Uterus (tissue), 4 donors: ENCODE measurements around the gene P2RX7. TPM values are rescaled to one million over a fixed set of nuclear protein-coding genes. Genes with fewer than 3 reads are reported as not detected.

Experiments
- DNase-seq, 2 donors: peaks; one replicate each; pipeline ENCODE4 v3.0.0-alpha.2; 2019 to 2020
- H3K27ac ChIP-seq, 2 donors: fragments of 200-600 bp; sonication (generic); 1 replicate in 1 of 2; 2 replicates in 1 of 2; pipeline ENCODE4 v1.5.1; 2016 to 2018
- H3K27me3 ChIP-seq, 2 donors: fragments of 200-600 bp; sonication (generic); one replicate each; pipeline ENCODE4 v1.5.1; 2018 to 2019; ENCODE audit warnings: control low read depth in 1 of 2
- H3K36me3 ChIP-seq, 2 donors: fragments of 200-600 bp; sonication (generic); one replicate each; pipeline ENCODE4 v1.5.1; 2019; ENCODE audit warnings: control low read depth in 1 of 2
- H3K4me1 ChIP-seq, 2 donors: fragments of 200-600 bp; sonication (generic); one replicate each; pipeline ENCODE4 v1.5.1; 2018 to 2019; ENCODE audit warnings: control low read depth in 1 of 2
- H3K4me3 ChIP-seq, 2 donors: fragments of 200-600 bp; sonication (generic); 1 replicate in 1 of 2; 2 replicates in 1 of 2; pipeline ENCODE4 v1.5.1; 2018 to 2019; ENCODE audit warnings: mild to moderate bottlenecking in 1 of 2
- H3K9me3 ChIP-seq, 2 donors: fragments of 200-600 bp; sonication (generic); one replicate each; pipeline ENCODE4 v1.5.1; 2019; ENCODE audit warnings: control low read depth in 1 of 2
- CTCF ChIP-seq, 4 experiments: fragments of 200-600 bp in 2 of 4; fragments of 450-650 bp in 2 of 4; sonication (generic) in 2 of 4; IDR thresholded peaks; one replicate each; pipeline ENCODE4 v1.5.1; 2016 to 2019; ENCODE audit warnings: antibody characterized with exemption in 4 of 4, mild to moderate bottlenecking in 2 of 4, moderate library complexity in 1 of 4
- POLR2A ChIP-seq, 2 donors: fragments of 450-650 bp; IDR thresholded peaks; one replicate each; pipeline ENCODE4 v1.6.1; 2016; ENCODE audit warnings: antibody characterized with exemption in 2 of 2, mild to moderate bottlenecking in 1 of 2, moderate library complexity in 1 of 2
- intact Hi-C: fragments of 100-400 bp; cut with DNase I; formaldehyde crosslinking; loops from one replicate; pipeline ENCODE4 v1.15.1; 2023; ENCODE audit warnings: low total_unique reads
- total RNA-seq, 4 donors: library from RNA; depleted of rRNA in 3 of 4; stranded (reverse); fragments of >200 nt in 3 of 4; gene quantifications; one replicate each; pipeline versions ENCODE4 v1.1.0 to v1.2.4, GENCODE V29; 2014 to 2023
- donor health status: DM: yes; HTN: yes; CAD: no.

The P2RX7 gene
- total RNA-seq, 4 donors from 2014 or later, result 1.0 to 7.7 (median 3.1) TPM

DNA sequence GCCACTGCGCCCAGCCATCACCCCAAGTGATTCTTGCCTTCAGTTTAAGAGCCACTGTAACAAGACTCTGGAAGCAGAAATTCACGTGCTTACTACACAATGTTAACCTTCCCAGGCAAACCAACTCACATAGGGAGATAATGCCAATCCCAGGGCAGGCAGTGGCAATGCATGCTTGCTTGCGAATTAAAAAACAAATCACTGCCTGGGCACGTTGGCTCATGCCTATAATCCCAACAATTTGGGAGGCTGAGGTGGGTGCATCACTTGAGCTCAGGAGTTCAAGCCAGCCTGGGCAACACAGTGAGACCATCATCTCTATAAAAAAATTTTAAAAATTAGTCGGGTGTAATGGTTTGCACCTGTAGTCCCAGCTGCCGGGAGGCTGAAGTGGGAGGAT is 39.5 kb downstream of the P2RX7 start:
- Histone ChIP-seq H3K9me3 (no peaks in the 10 kb centered on the region), H3K27me3 (no peaks in the 10 kb centered on the region), H3K4me3 (no peak overlapping the region), H3K27ac (no peak overlapping the region), H3K4me1 (no peaks in the 10 kb centered on the region), H3K36me3 (no peaks in the 10 kb centered on the region)
- DNase-seq, result no peak
- intact Hi-C loops, result no loop called here
- no peak for TF ChIP-seq POLR2A (IDR thresholded peaks at IDR 0.05)
- no peak for TF ChIP-seq CTCF (IDR thresholded peaks at IDR 0.05)

DNA sequence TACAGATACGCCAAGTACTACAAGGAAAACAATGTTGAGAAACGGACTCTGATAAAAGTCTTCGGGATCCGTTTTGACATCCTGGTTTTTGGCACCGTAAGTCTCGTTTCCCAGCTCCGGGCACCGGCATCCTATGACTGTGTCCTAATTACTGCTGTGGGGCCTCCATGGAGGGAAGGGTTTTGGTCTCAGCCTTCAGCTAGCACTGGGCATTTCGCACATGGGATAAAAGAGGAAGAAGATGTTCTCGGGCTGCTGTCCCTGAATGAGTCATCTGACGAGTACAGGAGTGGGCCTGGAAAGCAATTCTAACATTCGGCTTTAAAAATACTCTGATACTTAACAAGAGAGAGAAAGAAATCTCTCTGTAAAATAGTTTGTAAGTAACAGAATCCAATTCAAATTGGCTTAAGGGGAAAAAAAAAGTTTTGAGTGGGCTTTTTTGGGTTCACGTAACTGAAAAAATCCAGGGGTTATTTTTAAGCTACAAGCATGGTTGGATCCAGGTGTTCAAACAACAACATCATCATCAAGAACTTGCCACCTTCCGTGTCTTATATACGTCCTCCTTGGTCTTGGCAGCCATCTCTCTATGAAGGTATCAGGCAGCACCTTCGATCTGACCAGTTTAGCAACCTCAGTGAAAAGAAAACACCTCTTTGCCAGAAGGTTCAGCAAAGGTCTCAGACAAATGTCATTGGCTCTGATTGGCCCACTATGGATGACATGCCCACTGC is 42.9 kb downstream of the P2RX7 start:
- Histone ChIP-seq H3K36me3 (no peaks in the 10 kb centered on the region), H3K27ac (no peak overlapping the region), H3K4me1 (no peaks in the 10 kb centered on the region), H3K27me3 (no peaks in the 10 kb centered on the region), H3K9me3 (no peaks in the 10 kb centered on the region), H3K4me3 (no peak overlapping the region)
- intact Hi-C loops, result no loop called here
- no peak for TF ChIP-seq CTCF (IDR thresholded peaks at IDR 0.05)
- TF ChIP-seq POLR2A (IDR thresholded peaks at IDR 0.05), result no peak
- DNase-seq, result no peak

GRCh38 chr12:121176826-121177529 is 44.3 kb downstream of the P2RX7 start:
- Histone ChIP-seq H3K36me3 (no peaks in the 10 kb centered on the region), H3K4me1 (no peaks in the 10 kb centered on the region), H3K27me3 (no peaks in the 10 kb centered on the region), H3K27ac (no peak overlapping the region), H3K4me3 (no peak overlapping the region), H3K9me3 (no peaks in the 10 kb centered on the region)
- TF ChIP-seq POLR2A (IDR thresholded peaks at IDR 0.05) (no peak), CTCF (IDR thresholded peaks at IDR 0.05) (no peak)
- no peak for DNase-seq
- intact Hi-C loops, result no loop called here

GRCh38 chr12:121181181-121181580 is 48.5 kb downstream of the P2RX7 start:
- Histone ChIP-seq H3K27me3 (no peaks in the 10 kb centered on the region), H3K9me3 (no peaks in the 10 kb centered on the region), H3K36me3 (no peaks in the 10 kb centered on the region), H3K4me1 (no peaks in the 10 kb centered on the region), H3K27ac (no peak overlapping the region), H3K4me3 (no peak overlapping the region)
- intact Hi-C loops, result no loop called here
- DNase-seq, result no peak
- no peak for TF ChIP-seq CTCF (IDR thresholded peaks at IDR 0.05)
- no peak for TF ChIP-seq POLR2A (IDR thresholded peaks at IDR 0.05)

DNA sequence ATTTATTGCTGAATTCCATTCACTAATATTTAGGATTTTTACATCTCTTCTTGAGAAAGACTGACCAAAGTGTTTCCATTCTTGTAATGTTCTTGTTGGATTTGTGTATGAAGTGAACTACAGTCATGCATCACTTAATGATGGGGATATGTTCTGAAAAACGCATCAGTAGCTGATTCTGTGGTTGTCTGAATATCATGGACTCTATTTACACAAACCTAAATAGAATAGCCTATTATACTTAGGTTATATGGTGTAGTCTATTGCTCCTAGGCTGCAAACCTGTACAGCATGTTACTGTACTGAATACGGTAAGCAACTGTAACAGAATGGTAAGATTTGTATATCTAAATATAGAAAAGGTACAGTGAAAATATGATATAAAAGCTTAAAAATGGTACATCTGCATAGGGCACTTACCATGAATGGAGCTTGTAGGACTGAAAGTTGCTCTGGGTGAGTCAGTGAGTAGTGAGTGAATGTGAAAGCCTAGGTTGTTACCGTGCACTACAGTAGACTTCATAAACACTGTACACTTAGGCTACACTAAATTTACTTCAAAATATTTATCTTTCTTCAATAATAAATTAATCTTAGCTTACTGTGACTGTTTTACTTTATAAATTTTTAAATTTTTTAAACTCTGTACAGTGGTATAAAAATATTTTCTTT is 49.7 kb downstream of the P2RX7 start:
- no peak overlapping the region for H3K4me3 ChIP-seq
- no peaks in the 10 kb centered on the region for H3K36me3 ChIP-seq
- DNase-seq, result no peak
- intact Hi-C loops, result no loop called here
- H3K27ac ChIP-seq, result no peak overlapping the region
- no peaks in the 10 kb centered on the region for H3K4me1 ChIP-seq
- H3K9me3 ChIP-seq, result no peaks in the 10 kb centered on the region
- H3K27me3 ChIP-seq, result no peaks in the 10 kb centered on the region
- TF ChIP-seq POLR2A (IDR thresholded peaks at IDR 0.05) (no peak), CTCF (IDR thresholded peaks at IDR 0.05) (no peak)
